HepG2 (cell line): ENCODE results near the gene GSTM2. TPM values are rescaled to one million over a fixed set of nuclear protein-coding genes. Genes with fewer than 3 reads are reported as not detected.

Experiments
- CBX5 ChIP-seq: sonication (generic); formaldehyde crosslinking; IDR thresholded peaks from 2 replicates; pipeline ENCODE4 v1.4.0; 2020; ENCODE audit warnings: missing genetic modification reagents, borderline replicate concordance
- CCDC6 ChIP-seq: sonication (generic); formaldehyde crosslinking; IDR thresholded peaks from 2 replicates; pipeline ENCODE4 v1.8.1; 2022; ENCODE audit warnings: mild to moderate bottlenecking, missing genetic modification reagents, moderate library complexity
- FOXK1 ChIP-seq: sonication (generic); formaldehyde crosslinking; IDR thresholded peaks from 2 replicates; pipeline ENCODE4 v1.4.0; 2020; ENCODE audit warnings: low read depth, missing genetic modification reagents, borderline replicate concordance
- FOXP1 ChIP-seq, 2 experiments: fragments of 450-650 bp in 1 of 2; IDR thresholded peaks; 2 replicates each; pipeline ENCODE4 v1.6.1; 2017 to 2018; ENCODE audit warnings: antibody characterized with exemption in 1 of 2
- HMG20A ChIP-seq: IDR thresholded peaks from 2 replicates; pipeline ENCODE4 v1.6.1; 2016; ENCODE audit warnings: borderline replicate concordance
- HOXA5 ChIP-seq: sonication (generic); formaldehyde crosslinking; IDR thresholded peaks from 2 replicates; pipeline ENCODE4 v1.4.0; 2020; ENCODE audit warnings: missing genetic modification reagents
- KDM6A ChIP-seq: IDR thresholded peaks from 2 replicates; pipeline ENCODE4 v1.6.1; 2016; ENCODE audit warnings: low read depth
- MXD1 ChIP-seq: sonication (generic); formaldehyde crosslinking; IDR thresholded peaks from 2 replicates; pipeline ENCODE4 v1.4.0; 2020; ENCODE audit warnings: mild to moderate bottlenecking, missing genetic modification reagents
- MYNN ChIP-seq: sonication (generic); formaldehyde crosslinking; IDR thresholded peaks from 2 replicates; pipeline ENCODE4 v1.4.0; 2020; ENCODE audit warnings: mild to moderate bottlenecking, low read depth, missing genetic modification reagents
- NFRKB ChIP-seq: fragments of 450-650 bp; IDR thresholded peaks from 2 replicates; pipeline ENCODE4 v1.6.1; 2017
- NR2F2 ChIP-seq: IDR thresholded peaks from 2 replicates; pipeline ENCODE4 v1.6.1; 2012; ENCODE audit warnings: low read depth, inconsistent platforms, borderline replicate concordance
- PAX8 ChIP-seq: sonication (generic); formaldehyde crosslinking; IDR thresholded peaks from 2 replicates; pipeline ENCODE4 v1.8.0; 2022; ENCODE audit warnings: mild to moderate bottlenecking, missing genetic modification reagents, borderline replicate concordance
- PHF21A ChIP-seq: sonication (generic); formaldehyde crosslinking; IDR thresholded peaks from 2 replicates; pipeline ENCODE4 v1.5.0; 2020; ENCODE audit warnings: mild to moderate bottlenecking, missing genetic modification reagents
- RCOR2 ChIP-seq: IDR thresholded peaks from 2 replicates; pipeline ENCODE4 v1.6.1; 2016; ENCODE audit warnings: missing biosample characterization, missing genetic modification reagents
- SNAI1 ChIP-seq: sonication (generic); formaldehyde crosslinking; IDR thresholded peaks from 2 replicates; pipeline ENCODE4 v1.5.0; 2020; ENCODE audit warnings: mild to moderate bottlenecking, missing genetic modification reagents, borderline replicate concordance
- SOX6 ChIP-seq, 2 experiments: fragments of 450-650 bp in 1 of 2; sonication (generic) in 1 of 2; formaldehyde crosslinking in 1 of 2; IDR thresholded peaks; 2 replicates each; pipeline versions ENCODE4 v1.4.0 to v1.6.1; 2017 to 2020; ENCODE audit warnings: antibody characterized with exemption in 1 of 2, mild to moderate bottlenecking in 1 of 2, missing genetic modification reagents in 1 of 2
- TARDBP ChIP-seq: sonication (generic); formaldehyde crosslinking; IDR thresholded peaks from 2 replicates; pipeline ENCODE4 v1.8.0; 2022; ENCODE audit warnings: mild to moderate bottlenecking, missing genetic modification reagents
- U2AF2 ChIP-seq: fragments of 200-400 bp; formaldehyde crosslinking; IDR thresholded peaks from 2 replicates; pipeline ENCODE4 v1.6.1; 2017; ENCODE audit warnings: low read depth, mild to moderate bottlenecking, low read length
- XRCC5 ChIP-seq: fragments of 200-400 bp; formaldehyde crosslinking; optimal IDR thresholded peaks from 2 replicates; pipeline ENCODE3; 2017; ENCODE audit warnings: mild to moderate bottlenecking, low read length
- ZBTB3 ChIP-seq: sonication (generic); formaldehyde crosslinking; IDR thresholded peaks from 2 replicates; pipeline ENCODE4 v1.4.0; 2020; ENCODE audit warnings: low read depth, mild to moderate bottlenecking, moderate library complexity, missing genetic modification reagents, borderline replicate concordance
- ZNF136 ChIP-seq: sonication (generic); formaldehyde crosslinking; IDR thresholded peaks from 2 replicates; pipeline ENCODE4 v1.8.1; 2022; ENCODE audit warnings: low read depth, mild to moderate bottlenecking, moderate library complexity, missing genetic modification reagents
- ZNF367 ChIP-seq: sonication (generic); formaldehyde crosslinking; IDR thresholded peaks from 2 replicates; pipeline ENCODE4 v1.4.0; 2020; ENCODE audit warnings: missing genetic modification reagents, borderline replicate concordance
- ZNF556 ChIP-seq: sonication (generic); formaldehyde crosslinking; IDR thresholded peaks from 2 replicates; pipeline ENCODE4 v1.4.0; 2020; ENCODE audit warnings: mild to moderate bottlenecking, missing genetic modification reagents, borderline replicate concordance
- ZNF564 ChIP-seq: sonication (generic); formaldehyde crosslinking; IDR thresholded peaks from 2 replicates; pipeline ENCODE4 v1.8.1; 2023; ENCODE audit warnings: mild to moderate bottlenecking, missing genetic modification reagents
- ZNF576 ChIP-seq: sonication (generic); formaldehyde crosslinking; IDR thresholded peaks from 2 replicates; pipeline ENCODE4 v1.4.0; 2020; ENCODE audit warnings: mild to moderate bottlenecking, missing genetic modification reagents
- ZNF605 ChIP-seq: sonication (generic); formaldehyde crosslinking; IDR thresholded peaks from 2 replicates; pipeline ENCODE4 v1.8.0; 2022; ENCODE audit warnings: mild to moderate bottlenecking, missing genetic modification reagents
- polyA plus RNA-seq, 8 experiments: library from polyadenylated mRNA; depleted of rRNA in 3 of 8; stranded (reverse) in 7 of 8; unstranded in 1 of 8; fragments of >200 nt; fragmentation: Illumina TruSeq in 4 of 8; extraction: Trizol in 4 of 8; gene quantifications; 2 replicates each; pipeline versions ENCODE4 v1.2.1 to v1.2.3, GENCODE V29; 2011 to 2016; ENCODE audit warnings: low read depth in 4 of 8, missing spikeins in 1 of 8, mixed read lengths in 1 of 8; ENCODE audit not compliant: insufficient read depth in 1 of 8
- total RNA-seq, 5 experiments: library from RNA; depleted of rRNA; stranded (reverse); fragments of >200 nt; fragmentation: Illumina TruSeq; extraction: Trizol; gene quantifications; 2 replicates each; pipeline ENCODE4 v1.2.3, GENCODE V29; 2016; ENCODE audit warnings: low read depth in 1 of 5
- TF ChIP-seq, protein P1 (sequence below): IDR thresholded peaks from 2 replicates; pipeline ENCODE4 v1.6.1; 2012; ENCODE audit warnings: inconsistent platforms
- TF ChIP-seq, protein P2 (sequence below): sonication (generic); formaldehyde crosslinking; IDR thresholded peaks from 2 replicates; pipeline ENCODE4 v1.8.1; 2023; ENCODE audit warnings: mild to moderate bottlenecking, missing genetic modification reagents

Gene GSTM2
- total and polyA plus RNA-seq, 2 of the 13 experiments (the other 11 are each of a cell fraction or from before 2014, with no cell fraction given), result 7.0 to 15.0 TPM

DNA sequence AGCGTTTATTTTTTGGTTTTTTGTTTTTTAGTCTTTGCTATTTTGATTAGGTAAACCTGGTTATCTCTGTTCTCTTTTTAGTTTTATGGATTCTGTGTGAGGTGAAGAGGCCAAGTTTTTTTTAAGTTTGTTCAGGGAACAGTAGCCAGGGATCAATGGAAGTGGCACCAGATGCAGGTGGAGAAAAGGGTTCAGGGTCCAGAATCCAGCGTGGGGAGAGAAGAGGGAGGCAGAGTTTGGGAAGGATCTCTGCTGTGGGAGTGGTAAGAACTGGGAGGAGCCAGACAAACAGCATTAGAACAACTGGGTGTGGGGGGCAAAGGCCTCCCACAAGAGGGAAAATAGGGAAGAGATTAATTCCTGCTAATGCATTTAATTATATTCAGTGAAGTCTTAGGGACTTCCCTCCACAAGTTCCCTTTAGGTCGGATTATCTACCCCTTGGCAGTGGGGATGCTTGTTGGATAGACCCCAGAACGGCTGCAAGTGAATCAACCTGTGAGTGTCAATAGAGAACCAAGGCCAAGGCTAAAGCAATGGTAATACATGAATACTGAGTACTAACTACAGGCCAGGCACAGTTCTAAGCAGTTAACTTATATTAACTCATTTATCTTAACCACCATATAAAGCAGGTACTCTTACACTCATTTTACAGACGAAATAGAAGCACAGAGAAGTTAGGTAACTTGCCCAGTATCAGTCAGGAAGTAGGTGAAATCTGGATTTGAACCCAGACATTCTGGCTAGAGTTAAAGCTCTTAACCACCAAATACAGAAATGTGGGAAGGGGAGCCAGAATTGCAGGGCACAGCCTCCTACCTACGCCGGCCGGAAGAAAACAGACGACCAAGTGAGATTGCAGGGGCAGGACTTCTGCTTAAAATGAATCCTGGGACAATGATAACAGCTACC lies 48.9 kb upstream of the GSTM2 start (continued):
- TF ChIP-seq, protein P1, sequence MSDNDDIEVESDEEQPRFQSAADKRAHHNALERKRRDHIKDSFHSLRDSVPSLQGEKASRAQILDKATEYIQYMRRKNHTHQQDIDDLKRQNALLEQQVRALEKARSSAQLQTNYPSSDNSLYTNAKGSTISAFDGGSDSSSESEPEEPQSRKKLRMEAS, result 0 out of 2 replicates have a peak, but pooled peaks have one; percentile 25
- no peak for TF ChIP-seq ZNF605 (CRISPR knock-in tag)
- TF ChIP-seq, protein P2, sequence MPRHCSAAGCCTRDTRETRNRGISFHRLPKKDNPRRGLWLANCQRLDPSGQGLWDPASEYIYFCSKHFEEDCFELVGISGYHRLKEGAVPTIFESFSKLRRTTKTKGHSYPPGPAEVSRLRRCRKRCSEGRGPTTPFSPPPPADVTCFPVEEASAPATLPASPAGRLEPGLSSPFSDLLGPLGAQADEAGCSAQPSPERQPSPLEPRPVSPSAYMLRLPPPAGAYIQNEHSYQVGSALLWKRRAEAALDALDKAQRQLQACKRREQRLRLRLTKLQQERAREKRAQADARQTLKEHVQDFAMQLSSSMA (CRISPR knock-in tag), result no peak
- peak; percentile 77; the same call in 1 of the 2 replicates for TF ChIP-seq KDM6A (CRISPR knock-in tag)
- TF ChIP-seq HMG20A (CRISPR knock-in tag), result peak; percentile 40; the same call in 1 of the 2 replicates
- no peak for TF ChIP-seq XRCC5
- TF ChIP-seq MXD1 (CRISPR knock-in tag), result no peak
- TF ChIP-seq CBX5 (CRISPR knock-in tag), result no peak
- TF ChIP-seq FOXP1 (IDR thresholded peaks at IDR 0.05), result no peak
- peak; percentile 68; the same call in 1 of the 2 replicates for TF ChIP-seq FOXP1 (CRISPR knock-in tag; IDR thresholded peaks at IDR 0.05)
- no peak for TF ChIP-seq PAX8
- no peak for TF ChIP-seq SNAI1 (CRISPR knock-in tag)
- TF ChIP-seq CCDC6 (CRISPR knock-in tag), result no peak
- TF ChIP-seq HOXA5 (CRISPR knock-in tag), result no peak
- TF ChIP-seq NFRKB, result no peak
- no peak for TF ChIP-seq ZBTB3 (CRISPR knock-in tag)
- no peak for TF ChIP-seq MYNN (CRISPR knock-in tag)
- no peak; the same call in 1 of the 2 replicates for TF ChIP-seq RCOR2 (CRISPR knock-in tag)
- TF ChIP-seq U2AF2, result no peak
- no peak for TF ChIP-seq FOXK1
- TF ChIP-seq SOX6 (IDR thresholded peaks at IDR 0.05), result no peak
- peak; percentile 85 for TF ChIP-seq SOX6 (CRISPR knock-in tag; IDR thresholded peaks at IDR 0.05)
- TF ChIP-seq TARDBP (CRISPR knock-in tag), result peak; percentile 67
- no peak for TF ChIP-seq ZNF367 (CRISPR knock-in tag)
- no peak for TF ChIP-seq ZNF564 (CRISPR knock-in tag)
- peak; percentile 93 for TF ChIP-seq NR2F2
- TF ChIP-seq ZNF136 (CRISPR knock-in tag), result no peak
- 0 out of 2 replicates have a peak, but pooled peaks have one; percentile 44 for TF ChIP-seq PHF21A (CRISPR knock-in tag)
- TF ChIP-seq ZNF576 (CRISPR knock-in tag), result no peak
- no peak for TF ChIP-seq ZNF556 (CRISPR knock-in tag)
